Measurements from ENCODE around the gene ILF2. TPM values are rescaled to one million over a fixed set of nuclear protein-coding genes. Genes with fewer than 3 reads are reported as not detected.

The ILF2 gene
- total and polyA plus RNA-seq, 2 of the 13 experiments (the other 11 are each of a cell fraction or from before 2014, with no cell fraction given) = 292 to 366 TPM

GRCh38 chr1:153626904-153627714 is 43.7 kb downstream of the ILF2 start, which contains the start of gene S100A13 (continued):
- no peak for TF ChIP-seq ZMYM3 (CRISPR knock-in tag; IDR thresholded peaks at IDR 0.05)
- TF ChIP-seq CBX2 (IDR thresholded peaks at IDR 0.05; ENCODE audit: low read depth, low read length) = no peak
- TF ChIP-seq CBX2 (CRISPR knock-in tag; IDR thresholded peaks at IDR 0.05; ENCODE audit: low read depth) = no peak
- TF ChIP-seq, protein P1, sequence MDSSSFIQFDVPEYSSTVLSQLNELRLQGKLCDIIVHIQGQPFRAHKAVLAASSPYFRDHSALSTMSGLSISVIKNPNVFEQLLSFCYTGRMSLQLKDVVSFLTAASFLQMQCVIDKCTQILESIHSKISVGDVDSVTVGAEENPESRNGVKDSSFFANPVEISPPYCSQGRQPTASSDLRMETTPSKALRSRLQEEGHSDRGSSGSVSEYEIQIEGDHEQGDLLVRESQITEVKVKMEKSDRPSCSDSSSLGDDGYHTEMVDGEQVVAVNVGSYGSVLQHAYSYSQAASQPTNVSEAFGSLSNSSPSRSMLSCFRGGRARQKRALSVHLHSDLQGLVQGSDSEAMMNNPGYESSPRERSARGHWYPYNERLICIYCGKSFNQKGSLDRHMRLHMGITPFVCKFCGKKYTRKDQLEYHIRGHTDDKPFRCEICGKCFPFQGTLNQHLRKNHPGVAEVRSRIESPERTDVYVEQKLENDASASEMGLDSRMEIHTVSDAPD (CRISPR knock-in tag; IDR thresholded peaks at IDR 0.05) = no peak
- TF ChIP-seq ZNF737 (CRISPR knock-in tag; IDR thresholded peaks at IDR 0.05; ENCODE audit: borderline replicate concordance) = no peak
- TF ChIP-seq, protein P2, sequence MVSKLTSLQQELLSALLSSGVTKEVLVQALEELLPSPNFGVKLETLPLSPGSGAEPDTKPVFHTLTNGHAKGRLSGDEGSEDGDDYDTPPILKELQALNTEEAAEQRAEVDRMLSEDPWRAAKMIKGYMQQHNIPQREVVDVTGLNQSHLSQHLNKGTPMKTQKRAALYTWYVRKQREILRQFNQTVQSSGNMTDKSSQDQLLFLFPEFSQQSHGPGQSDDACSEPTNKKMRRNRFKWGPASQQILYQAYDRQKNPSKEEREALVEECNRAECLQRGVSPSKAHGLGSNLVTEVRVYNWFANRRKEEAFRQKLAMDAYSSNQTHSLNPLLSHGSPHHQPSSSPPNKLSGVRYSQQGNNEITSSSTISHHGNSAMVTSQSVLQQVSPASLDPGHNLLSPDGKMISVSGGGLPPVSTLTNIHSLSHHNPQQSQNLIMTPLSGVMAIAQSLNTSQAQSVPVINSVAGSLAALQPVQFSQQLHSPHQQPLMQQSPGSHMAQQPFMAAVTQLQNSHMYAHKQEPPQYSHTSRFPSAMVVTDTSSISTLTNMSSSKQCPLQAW (CRISPR knock-in tag; IDR thresholded peaks at IDR 0.05) = peak; percentile 70
- TF ChIP-seq DPF2 (CRISPR knock-in tag; IDR thresholded peaks at IDR 0.05; ENCODE audit: borderline replicate concordance, low read depth) = no peak
- TF ChIP-seq DZIP1 (CRISPR knock-in tag; IDR thresholded peaks at IDR 0.05) = no peak
- TF ChIP-seq ZNF547 (CRISPR knock-in tag; IDR thresholded peaks at IDR 0.05) = no peak
- TF ChIP-seq ZNF17 (CRISPR knock-in tag; IDR thresholded peaks at IDR 0.05) = no peak; the same call in 1 of the 2 replicates
- 0 out of 2 replicates have a peak, but pooled peaks have one; percentile 9 for TF ChIP-seq SP5 (CRISPR knock-in tag; IDR thresholded peaks at IDR 0.05; ENCODE audit: borderline replicate concordance, low read depth)
- TF ChIP-seq, protein P3, sequence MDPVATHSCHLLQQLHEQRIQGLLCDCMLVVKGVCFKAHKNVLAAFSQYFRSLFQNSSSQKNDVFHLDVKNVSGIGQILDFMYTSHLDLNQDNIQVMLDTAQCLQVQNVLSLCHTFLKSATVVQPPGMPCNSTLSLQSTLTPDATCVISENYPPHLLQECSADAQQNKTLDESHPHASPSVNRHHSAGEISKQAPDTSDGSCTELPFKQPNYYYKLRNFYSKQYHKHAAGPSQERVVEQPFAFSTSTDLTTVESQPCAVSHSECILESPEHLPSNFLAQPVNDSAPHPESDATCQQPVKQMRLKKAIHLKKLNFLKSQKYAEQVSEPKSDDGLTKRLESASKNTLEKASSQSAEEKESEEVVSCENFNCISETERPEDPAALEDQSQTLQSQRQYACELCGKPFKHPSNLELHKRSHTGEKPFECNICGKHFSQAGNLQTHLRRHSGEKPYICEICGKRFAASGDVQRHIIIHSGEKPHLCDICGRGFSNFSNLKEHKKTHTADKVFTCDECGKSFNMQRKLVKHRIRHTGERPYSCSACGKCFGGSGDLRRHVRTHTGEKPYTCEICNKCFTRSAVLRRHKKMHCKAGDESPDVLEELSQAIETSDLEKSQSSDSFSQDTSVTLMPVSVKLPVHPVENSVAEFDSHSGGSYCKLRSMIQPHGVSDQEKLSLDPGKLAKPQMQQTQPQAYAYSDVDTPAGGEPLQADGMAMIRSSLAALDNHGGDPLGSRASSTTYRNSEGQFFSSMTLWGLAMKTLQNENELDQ (CRISPR knock-in tag; IDR thresholded peaks at IDR 0.05; ENCODE audit: borderline replicate concordance) = no peak
- TF ChIP-seq MZF1 (CRISPR knock-in tag; IDR thresholded peaks at IDR 0.05; ENCODE audit: borderline replicate concordance) = no peak
- TF ChIP-seq NFAT5 (CRISPR knock-in tag; IDR thresholded peaks at IDR 0.05) = peak; percentile 75
